Bronchial epithelial cell (primary cell): Measurements from ENCODE around the gene ERCC4. TPM values are rescaled to one million over a fixed set of nuclear protein-coding genes. Genes with fewer than 3 reads are reported as not detected.

ENCODE experiments used
- DNase-seq: peaks from one replicate; pipeline ENCODE4 v3.0.0-alpha.2; 2010; ENCODE audit warnings: low read depth
- FAIRE-seq: peaks from 2 replicates; lab custom pipeline; 2011; peaks lifted over from hg19 to GRCh38; lab: Jason Lieb, UNC
- H3K27me3 ChIP-seq: 2 replicates; pipeline ENCODE4 v1.5.1; 2011; ENCODE audit warnings: low read length; ENCODE audit not compliant: control insufficient read depth, insufficient read depth
- H3K36me3 ChIP-seq: 2 replicates; pipeline ENCODE4 v1.5.1; 2011; ENCODE audit warnings: low read length; ENCODE audit not compliant: control insufficient read depth, insufficient read depth
- H3K4me3 ChIP-seq: 2 replicates; pipeline ENCODE4 v1.5.1; 2011; ENCODE audit warnings: mild to moderate bottlenecking, low read depth, low read length, control low read depth
- total RNA-seq: library from RNA; depleted of rRNA; stranded (reverse); fragments of >200 nt; gene quantifications from 2 replicates; pipeline ENCODE4 v1.2.1, GENCODE V29; 2014
- TF ChIP-seq, protein P1 (sequence below): IDR thresholded peaks from 2 replicates; pipeline ENCODE4 v1.5.1; 2011; ENCODE audit warnings: mild to moderate bottlenecking, moderate library complexity, low read length, control low read depth, inconsistent platforms; ENCODE audit not compliant: insufficient read depth, severe bottlenecking

The ERCC4 gene
- total RNA-seq, 1 donor from 2014 or later = 3.9 TPM

- TF ChIP-seq, protein P1, sequence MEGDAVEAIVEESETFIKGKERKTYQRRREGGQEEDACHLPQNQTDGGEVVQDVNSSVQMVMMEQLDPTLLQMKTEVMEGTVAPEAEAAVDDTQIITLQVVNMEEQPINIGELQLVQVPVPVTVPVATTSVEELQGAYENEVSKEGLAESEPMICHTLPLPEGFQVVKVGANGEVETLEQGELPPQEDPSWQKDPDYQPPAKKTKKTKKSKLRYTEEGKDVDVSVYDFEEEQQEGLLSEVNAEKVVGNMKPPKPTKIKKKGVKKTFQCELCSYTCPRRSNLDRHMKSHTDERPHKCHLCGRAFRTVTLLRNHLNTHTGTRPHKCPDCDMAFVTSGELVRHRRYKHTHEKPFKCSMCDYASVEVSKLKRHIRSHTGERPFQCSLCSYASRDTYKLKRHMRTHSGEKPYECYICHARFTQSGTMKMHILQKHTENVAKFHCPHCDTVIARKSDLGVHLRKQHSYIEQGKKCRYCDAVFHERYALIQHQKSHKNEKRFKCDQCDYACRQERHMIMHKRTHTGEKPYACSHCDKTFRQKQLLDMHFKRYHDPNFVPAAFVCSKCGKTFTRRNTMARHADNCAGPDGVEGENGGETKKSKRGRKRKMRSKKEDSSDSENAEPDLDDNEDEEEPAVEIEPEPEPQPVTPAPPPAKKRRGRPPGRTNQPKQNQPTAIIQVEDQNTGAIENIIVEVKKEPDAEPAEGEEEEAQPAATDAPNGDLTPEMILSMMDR = no peak
- no peak overlapping the region for H3K4me3 ChIP-seq
- no peak for DNase-seq
- H3K36me3 ChIP-seq = no peaks in the 10 kb centered on the region
- no peak for FAIRE-seq
- no peaks in the 10 kb centered on the region for H3K27me3 ChIP-seq
These were observed 76.9 kb downstream of the ERCC4 start for GRCh38 chr16:13996778-13997288.

GRCh38 chr16:13997526-13997925, 77.6 kb downstream of the ERCC4 start:
- DNase-seq (no peak), FAIRE-seq (no peak)
- Histone ChIP-seq H3K4me3 (no peak overlapping the region), H3K27me3 (no peaks in the 10 kb centered on the region), H3K36me3 (no peaks in the 10 kb centered on the region)
- TF ChIP-seq, protein P1 = no peak

- no peak for FAIRE-seq
- H3K4me3 ChIP-seq = no peak overlapping the region
- no peaks in the 10 kb centered on the region for H3K27me3 ChIP-seq
- H3K36me3 ChIP-seq = no peaks in the 10 kb centered on the region
- TF ChIP-seq, protein P1 = no peak
- no peak for DNase-seq
These were observed 78.0 kb downstream of the ERCC4 start for GRCh38 chr16:13997933-13998332.

- TF ChIP-seq, protein P1 = no peak
- H3K27me3 ChIP-seq = no peaks in the 10 kb centered on the region
- no peaks in the 10 kb centered on the region for H3K36me3 ChIP-seq
- DNase-seq (peak; percentile 14), FAIRE-seq (no peak)
- no peak overlapping the region for H3K4me3 ChIP-seq
These were observed 79.3 kb downstream of the ERCC4 start for GRCh38 chr16:13999071-13999894.

DNA sequence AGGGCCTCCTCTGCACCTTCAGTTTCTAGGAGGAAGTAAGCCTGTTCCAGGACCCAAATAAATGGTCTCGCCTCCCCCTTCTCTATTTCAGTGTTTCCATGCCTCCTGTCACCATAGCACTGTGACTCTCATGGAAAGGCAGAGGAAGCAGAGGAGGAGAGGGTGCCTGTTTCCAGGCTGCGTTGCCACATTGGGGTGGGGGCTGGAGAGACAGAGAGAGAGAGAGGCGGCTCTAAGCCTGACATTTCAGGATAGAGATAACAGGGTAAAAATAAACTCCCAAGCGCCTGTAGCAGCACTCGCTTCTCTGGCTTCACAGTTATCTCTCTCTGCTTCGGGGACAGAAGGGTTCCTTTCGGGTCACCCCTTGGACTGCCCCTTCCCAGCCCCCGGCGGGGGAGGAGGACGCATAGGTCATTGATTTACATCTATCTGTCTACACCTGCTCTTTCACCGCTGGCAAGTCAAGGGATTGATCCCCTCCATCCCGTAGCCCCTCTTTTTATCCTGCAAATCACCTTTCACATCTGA, 80.0 kb downstream of the ERCC4 start:
- TF ChIP-seq, protein P1 = no peak
- H3K4me3 ChIP-seq = no peak overlapping the region
- no peaks in the 10 kb centered on the region for H3K36me3 ChIP-seq
- FAIRE-seq = no peak
- DNase-seq = no peak
- no peaks in the 10 kb centered on the region for H3K27me3 ChIP-seq
